Astrocyte (in vitro differentiated cells and primary cell): ENCODE data around the gene PLEKHF1. TPM values are rescaled to one million over a fixed set of nuclear protein-coding genes. Genes with fewer than 3 reads are reported as not detected.

Experiments used
- DNase-seq: peaks from one replicate; pipeline ENCODE4 v3.0.0-alpha.2; 2010; ENCODE audit warnings: low read depth
- FAIRE-seq: peaks from 2 replicates; lab custom pipeline; 2011; peaks lifted over from hg19 to GRCh38; lab: Jason Lieb, UNC
- H2AFZ ChIP-seq: 2 replicates; pipeline ENCODE4 v1.6.0; 2012; ENCODE audit warnings: low read depth, low read length, inconsistent platforms
- H3K27ac ChIP-seq: 2 replicates; pipeline ENCODE4 v1.5.1; 2011; ENCODE audit warnings: low read depth, low read length, inconsistent platforms
- H3K27me3 ChIP-seq: 2 replicates; pipeline ENCODE4 v1.6.0; 2011; ENCODE audit warnings: low read length, inconsistent platforms; ENCODE audit not compliant: insufficient read depth
- H3K36me3 ChIP-seq: 2 replicates; pipeline ENCODE4 v1.5.1; 2011; ENCODE audit warnings: low read length, inconsistent platforms; ENCODE audit not compliant: insufficient read depth
- H3K4me1 ChIP-seq: 2 replicates; pipeline ENCODE4 v1.5.1; 2011; ENCODE audit warnings: low read length, inconsistent platforms; ENCODE audit not compliant: insufficient read depth
- H3K4me2 ChIP-seq: 2 replicates; pipeline ENCODE4 v1.6.0; 2012; ENCODE audit warnings: low read length, inconsistent platforms
- H3K4me3 ChIP-seq: 2 replicates; pipeline ENCODE4 v1.5.1; 2011; ENCODE audit warnings: low read depth, mild to moderate bottlenecking, low read length, inconsistent platforms; ENCODE audit not compliant: insufficient read depth
- H3K79me2 ChIP-seq: 2 replicates; pipeline ENCODE4 v1.6.0; 2012; ENCODE audit warnings: mild to moderate bottlenecking, low read length, inconsistent platforms; ENCODE audit not compliant: insufficient read depth
- H3K9ac ChIP-seq: 2 replicates; pipeline ENCODE4 v1.6.0; 2012; ENCODE audit warnings: mild to moderate bottlenecking, low read length, inconsistent platforms
- H3K9me3 ChIP-seq: 2 replicates; pipeline ENCODE4 v1.5.1; 2012; ENCODE audit warnings: low read depth, mild to moderate bottlenecking, low read length, inconsistent platforms; ENCODE audit not compliant: insufficient read depth
- H4K20me1 ChIP-seq: 2 replicates; pipeline ENCODE4 v1.6.0; 2012; ENCODE audit warnings: low read length, inconsistent platforms; ENCODE audit not compliant: insufficient read depth
- H3K27ac Mint-ChIP-seq: one replicate; pipeline ENCODE4 v1.8.0; 2021; ENCODE audit warnings: mild to moderate bottlenecking, mixed read lengths; ENCODE audit not compliant: unreplicated experiment
- H3K27me3 Mint-ChIP-seq: one replicate; pipeline ENCODE4 v1.8.0; 2021; ENCODE audit warnings: low read depth, mixed read lengths; ENCODE audit not compliant: unreplicated experiment
- H3K36me3 Mint-ChIP-seq: one replicate; pipeline ENCODE4 v1.8.0; 2021; ENCODE audit warnings: low read depth, mixed read lengths; ENCODE audit not compliant: unreplicated experiment
- H3K4me1 Mint-ChIP-seq: one replicate; pipeline ENCODE4 v1.8.0; 2021; ENCODE audit warnings: low read depth, mixed read lengths; ENCODE audit not compliant: unreplicated experiment
- H3K4me3 Mint-ChIP-seq: one replicate; pipeline ENCODE4 v1.8.0; 2021; ENCODE audit warnings: mild to moderate bottlenecking, moderate library complexity, mixed read lengths; ENCODE audit not compliant: unreplicated experiment
- H3K9me3 Mint-ChIP-seq: one replicate; pipeline ENCODE4 v1.8.0; 2021; ENCODE audit warnings: mild to moderate bottlenecking, mixed read lengths; ENCODE audit not compliant: unreplicated experiment
- EZH2 ChIP-seq: IDR thresholded peaks from 2 replicates; pipeline ENCODE4 v1.6.1; 2012; ENCODE audit warnings: mild to moderate bottlenecking, low read length, inconsistent platforms; ENCODE audit not compliant: insufficient read depth
- total RNA-seq: library from RNA; stranded (reverse); gene quantifications from 2 replicates; pipeline ENCODE4 v1.2.1, GENCODE V29; 2021
- TF ChIP-seq, protein P1 (sequence below): IDR thresholded peaks from 2 replicates; pipeline ENCODE4 v1.5.1; 2011; ENCODE audit warnings: low read depth, mild to moderate bottlenecking, inconsistent platforms, low read length, moderate library complexity; ENCODE audit not compliant: insufficient read depth

The PLEKHF1 gene
- total RNA-seq, 1 donor from 2014 or later: 13.1 TPM

GRCh38 chr19:29704562-29705558 is 39.6 kb downstream of the PLEKHF1 start:
- no peak for FAIRE-seq
- TF ChIP-seq EZH2: no peak
- TF ChIP-seq, protein P1, sequence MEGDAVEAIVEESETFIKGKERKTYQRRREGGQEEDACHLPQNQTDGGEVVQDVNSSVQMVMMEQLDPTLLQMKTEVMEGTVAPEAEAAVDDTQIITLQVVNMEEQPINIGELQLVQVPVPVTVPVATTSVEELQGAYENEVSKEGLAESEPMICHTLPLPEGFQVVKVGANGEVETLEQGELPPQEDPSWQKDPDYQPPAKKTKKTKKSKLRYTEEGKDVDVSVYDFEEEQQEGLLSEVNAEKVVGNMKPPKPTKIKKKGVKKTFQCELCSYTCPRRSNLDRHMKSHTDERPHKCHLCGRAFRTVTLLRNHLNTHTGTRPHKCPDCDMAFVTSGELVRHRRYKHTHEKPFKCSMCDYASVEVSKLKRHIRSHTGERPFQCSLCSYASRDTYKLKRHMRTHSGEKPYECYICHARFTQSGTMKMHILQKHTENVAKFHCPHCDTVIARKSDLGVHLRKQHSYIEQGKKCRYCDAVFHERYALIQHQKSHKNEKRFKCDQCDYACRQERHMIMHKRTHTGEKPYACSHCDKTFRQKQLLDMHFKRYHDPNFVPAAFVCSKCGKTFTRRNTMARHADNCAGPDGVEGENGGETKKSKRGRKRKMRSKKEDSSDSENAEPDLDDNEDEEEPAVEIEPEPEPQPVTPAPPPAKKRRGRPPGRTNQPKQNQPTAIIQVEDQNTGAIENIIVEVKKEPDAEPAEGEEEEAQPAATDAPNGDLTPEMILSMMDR: no peak

GRCh38 chr19:29705706-29706105 is 40.4 kb downstream of the PLEKHF1 start:
- peaks cover 13% of the 10 kb centered on the region for H3K36me3 Mint-ChIP-seq
- no peak for FAIRE-seq

More at GRCh38 chr19:29704562-29705558, 39.6 kb downstream of the PLEKHF1 start:
- Histone ChIP-seq H3K4me2 (no peak overlapping the region), H3K4me1 (no peaks in the 10 kb centered on the region), H3K79me2 (peaks cover 18% of the 10 kb centered on the region), H3K9ac (no peak overlapping the region), H3K4me3 (no peak overlapping the region), H3K27me3 (no peaks in the 10 kb centered on the region), H4K20me1 (peaks cover 37% of the 10 kb centered on the region), H3K9me3 (no peaks in the 10 kb centered on the region), H3K27ac (no peak overlapping the region), H3K36me3 (peaks cover 4% of the 10 kb centered on the region), H2AFZ (no peak overlapping the region)
- Mint-ChIP-seq H3K27ac (no peak overlapping the region), H3K4me1 (peaks cover 15% of the 10 kb centered on the region), H3K27me3 (no peaks in the 10 kb centered on the region), H3K4me3 (no peak overlapping the region), H3K36me3 (peaks cover 9% of the 10 kb centered on the region), H3K9me3 (no peaks in the 10 kb centered on the region)
- no peak for DNase-seq

More at GRCh38 chr19:29705706-29706105, 40.4 kb downstream of the PLEKHF1 start:
- Histone ChIP-seq H4K20me1 (peaks cover 40% of the 10 kb centered on the region), H3K4me2 (no peak overlapping the region), H3K9me3 (no peaks in the 10 kb centered on the region), H3K36me3 (peaks cover 4% of the 10 kb centered on the region), H2AFZ (no peak overlapping the region), H3K9ac (no peak overlapping the region), H3K27me3 (no peaks in the 10 kb centered on the region), H3K27ac (no peak overlapping the region), H3K79me2 (peaks cover 26% of the 10 kb centered on the region), H3K4me1 (no peaks in the 10 kb centered on the region), H3K4me3 (no peak overlapping the region)
- Mint-ChIP-seq H3K4me1 (peaks cover 15% of the 10 kb centered on the region), H3K27me3 (no peaks in the 10 kb centered on the region), H3K27ac (no peak overlapping the region), H3K4me3 (no peak overlapping the region), H3K9me3 (no peaks in the 10 kb centered on the region)
- no peak for DNase-seq
- TF ChIP-seq, protein P1: no peak
- TF ChIP-seq EZH2: no peak
